Islet of Langerhans (tissue), 1 donor: ENCODE data around the gene ADCY7.

Experiments
- FAIRE-seq: peaks from one replicate; lab custom pipeline; 2011; peaks lifted over from hg19 to GRCh38; lab: Jason Lieb, UNC

The ADCY7 gene

DNA sequence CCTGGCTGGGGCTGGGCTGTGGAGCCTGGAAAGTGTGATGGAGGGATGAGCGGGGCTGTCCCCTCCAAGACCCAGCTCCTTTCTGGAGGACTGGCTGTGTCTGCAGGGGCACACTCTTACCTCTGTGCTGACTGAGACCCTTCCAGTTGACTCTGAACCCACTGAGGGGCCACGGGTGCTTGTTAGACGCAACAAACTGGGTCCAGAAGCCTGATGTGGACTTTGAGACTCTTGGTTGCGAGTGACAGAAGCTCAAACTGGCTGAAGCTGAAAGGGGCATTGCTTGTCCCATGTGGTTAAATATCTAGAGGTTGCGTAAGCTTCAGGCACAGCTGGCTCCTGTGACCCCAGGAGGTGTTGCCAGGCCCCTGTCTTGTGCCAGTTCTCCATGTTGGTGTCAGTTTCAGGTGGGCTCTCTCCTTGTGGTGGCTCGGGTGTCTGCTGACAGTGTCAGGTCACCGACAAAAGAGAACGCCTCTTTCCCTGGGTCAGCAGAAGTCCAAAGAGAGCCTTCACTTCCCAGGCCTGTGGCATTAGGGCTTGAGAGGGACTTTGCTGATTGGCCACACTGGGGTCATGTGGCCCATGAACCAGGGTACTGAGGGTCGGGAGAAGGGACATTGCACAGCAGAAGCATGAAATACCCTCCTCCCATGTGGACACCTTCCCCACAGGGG lies 16.7 kb downstream of the ADCY7 start:
- FAIRE-seq, result no peak

DNA sequence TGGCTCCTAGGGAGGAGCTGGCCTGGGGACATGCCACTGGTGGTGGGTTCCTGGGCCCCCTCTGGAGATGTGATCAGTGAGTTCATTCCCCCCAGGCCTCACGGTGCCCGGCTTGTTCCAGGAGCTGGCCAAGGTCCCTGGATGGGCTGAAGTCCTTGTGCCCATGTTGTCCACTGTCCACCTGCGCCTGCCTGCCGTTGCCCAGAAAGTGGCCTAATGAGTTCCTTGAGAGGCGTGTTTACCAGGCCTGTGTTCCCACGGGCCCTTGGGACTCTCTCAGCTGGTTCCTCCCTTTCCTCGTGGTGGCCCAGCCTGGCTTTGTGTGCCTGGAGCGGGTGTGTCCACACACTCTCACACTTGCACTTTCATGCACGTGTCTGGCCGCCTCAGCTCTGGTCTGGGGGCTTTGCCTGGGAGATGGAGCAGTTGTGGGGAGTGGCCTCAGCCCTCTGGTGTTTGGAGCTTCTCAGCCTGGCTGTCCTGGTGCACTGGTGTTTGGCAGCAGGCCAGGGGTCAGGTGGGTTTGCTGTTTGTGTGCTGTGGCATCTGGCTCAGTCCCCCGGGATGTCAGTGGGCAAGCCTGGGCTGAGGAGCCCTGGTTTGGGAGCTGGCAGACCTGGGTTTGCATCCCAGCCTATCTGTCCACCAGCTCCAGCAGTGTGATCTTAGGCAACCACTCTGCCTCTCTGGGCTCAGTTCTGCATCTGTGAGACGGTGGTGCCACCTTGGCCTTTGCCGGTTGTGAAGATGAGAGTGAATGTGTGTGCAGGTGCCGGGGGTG lies 18.0 kb downstream of the ADCY7 start:
- no peak for FAIRE-seq

DNA sequence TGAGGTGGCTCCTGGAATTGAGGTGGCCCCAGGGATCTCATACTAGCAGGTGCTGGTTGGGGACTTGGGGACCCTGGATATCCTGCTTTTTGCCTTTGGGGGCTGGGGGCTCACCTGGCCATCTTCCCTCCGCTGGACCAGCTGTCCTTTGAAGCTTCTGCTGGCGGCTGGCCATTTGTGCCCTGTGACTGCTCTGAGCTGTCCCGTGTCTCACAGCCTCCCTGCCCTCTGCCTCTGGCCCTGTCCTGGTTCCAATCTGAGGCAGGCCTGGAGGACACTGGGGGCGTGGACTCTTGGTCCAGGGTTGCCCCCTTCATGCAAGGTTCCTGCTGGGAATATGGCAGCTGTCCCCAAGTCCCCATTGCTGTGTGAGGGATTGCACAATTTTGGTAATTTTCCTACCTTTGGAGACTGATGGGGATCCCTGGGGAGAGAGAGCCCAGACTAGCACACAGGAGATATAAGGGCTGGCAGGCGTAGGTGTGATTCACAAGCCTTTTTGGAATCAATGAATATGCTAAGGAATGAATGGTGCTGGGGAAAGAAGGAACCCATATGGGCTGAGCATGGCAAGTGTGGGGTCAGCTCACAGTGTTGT lies 19.2 kb downstream of the ADCY7 start:
- no peak for FAIRE-seq

DNA sequence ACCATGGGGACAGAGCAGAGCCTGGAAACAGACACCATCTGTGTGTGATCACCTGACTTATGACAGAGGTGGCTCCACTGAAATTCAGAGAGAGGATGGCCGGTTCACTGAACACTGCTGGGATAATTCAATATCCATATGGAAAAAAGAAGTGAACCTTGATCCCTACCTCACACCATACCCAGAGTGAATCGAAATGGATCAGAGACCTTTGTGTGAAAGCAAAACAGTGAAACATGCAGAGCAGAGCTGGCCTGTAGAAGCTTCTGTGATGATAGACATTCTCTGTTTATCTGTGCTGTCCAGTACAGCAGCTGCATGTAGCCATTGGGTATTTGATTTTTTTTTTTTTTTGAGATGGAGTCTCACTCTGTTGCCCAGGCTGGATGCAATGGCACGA lies 20.3 kb downstream of the ADCY7 start:
- FAIRE-seq, result no peak

DNA sequence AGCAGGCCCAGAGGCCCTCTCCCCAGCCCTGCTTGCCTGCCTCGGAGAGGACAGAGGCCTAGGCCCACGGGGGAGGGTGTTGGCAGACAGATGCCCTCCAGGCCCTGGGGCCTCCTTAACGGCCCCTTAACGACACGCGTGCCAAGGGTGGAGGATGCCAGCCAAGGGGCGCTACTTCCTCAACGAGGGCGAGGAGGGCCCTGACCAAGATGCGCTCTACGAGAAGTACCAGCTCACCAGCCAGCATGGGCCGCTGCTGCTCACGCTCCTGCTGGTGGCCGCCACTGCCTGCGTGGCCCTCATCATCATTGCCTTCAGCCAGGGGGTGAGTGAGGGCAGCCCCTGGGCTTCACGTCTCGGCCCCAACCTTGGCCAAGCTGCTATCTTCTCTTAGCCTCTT lies 21.7 kb downstream of the ADCY7 start:
- FAIRE-seq, result no peak

DNA sequence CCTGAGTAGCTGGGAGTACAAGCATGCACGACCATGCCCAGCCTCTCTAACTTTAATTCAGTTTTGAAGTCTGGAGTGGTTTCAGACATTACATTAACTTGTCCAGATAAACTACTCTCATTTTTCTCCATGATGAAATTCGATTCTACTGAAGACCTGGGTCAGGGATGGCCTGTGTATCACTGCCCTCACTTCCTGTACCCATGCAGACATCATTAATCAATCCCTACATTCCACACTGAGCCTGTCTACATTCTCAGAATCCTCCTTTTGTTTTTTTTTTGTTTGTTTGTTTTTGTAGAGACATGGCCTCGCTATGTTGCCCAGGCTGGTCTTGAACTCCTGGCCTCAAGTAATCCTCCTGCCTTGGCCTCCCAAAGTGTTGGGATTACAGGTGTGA lies 22.6 kb downstream of the ADCY7 start:
- no peak for FAIRE-seq

DNA sequence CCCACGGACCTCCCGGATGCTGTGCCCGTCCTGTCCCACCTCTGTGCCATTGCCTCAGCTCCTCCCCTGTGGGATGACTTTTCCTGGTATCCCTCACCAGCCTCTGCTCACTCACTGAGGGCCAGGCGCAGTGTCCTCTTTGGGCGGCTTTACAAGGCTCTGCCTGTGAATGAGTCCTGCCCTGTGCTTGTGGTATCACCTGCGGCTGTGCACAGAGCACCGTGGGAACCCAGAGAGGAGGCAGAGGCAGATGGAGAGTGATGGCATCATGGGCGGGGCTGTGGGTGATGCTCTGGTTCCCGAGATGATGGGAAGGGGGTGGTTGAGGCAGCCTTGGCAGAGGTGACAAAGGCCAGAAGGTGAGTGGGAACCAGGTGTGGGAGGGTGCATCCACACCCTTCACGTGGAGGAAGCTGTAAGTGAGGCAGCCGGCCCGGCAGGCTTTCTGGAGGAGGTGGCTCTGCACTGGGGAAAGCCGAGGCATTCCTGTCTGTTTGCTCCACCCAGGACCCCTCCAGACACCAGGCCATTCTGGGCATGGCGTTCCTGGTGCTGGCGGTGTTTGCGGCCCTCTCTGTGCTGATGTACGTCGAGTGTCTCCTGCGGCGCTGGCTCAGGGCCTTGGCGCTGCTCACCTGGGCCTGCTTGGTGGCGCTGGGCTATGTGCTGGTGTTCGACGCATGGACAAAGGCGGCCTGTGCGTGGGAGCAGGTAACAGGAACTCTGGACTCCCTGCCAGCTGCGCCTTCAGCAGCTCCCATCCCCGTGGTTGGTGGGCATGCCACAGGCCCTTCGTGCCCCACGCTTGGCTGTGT lies 23.8 kb downstream of the ADCY7 start:
- no peak for FAIRE-seq

DNA sequence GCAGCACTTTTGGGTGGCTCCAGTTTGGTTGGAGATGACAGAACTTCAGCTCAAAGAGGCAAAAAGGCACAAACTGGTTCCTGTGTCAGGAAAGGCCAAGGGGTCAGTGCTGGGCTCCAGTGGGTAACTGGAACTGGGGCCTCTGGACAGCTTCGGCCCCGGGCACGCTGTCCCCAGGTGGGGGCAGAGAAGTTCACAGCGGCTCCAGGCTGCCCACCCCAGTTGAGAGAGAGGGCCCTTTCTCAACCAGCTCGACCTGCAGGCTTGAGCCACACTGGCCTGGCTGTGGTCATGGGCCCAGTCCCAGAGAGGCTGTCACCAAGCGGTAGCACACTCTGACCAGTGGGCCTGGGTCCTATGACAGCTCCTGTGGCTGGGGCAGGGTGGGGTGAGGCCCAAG lies 24.5 kb downstream of the ADCY7 start:
- no peak for FAIRE-seq

DNA sequence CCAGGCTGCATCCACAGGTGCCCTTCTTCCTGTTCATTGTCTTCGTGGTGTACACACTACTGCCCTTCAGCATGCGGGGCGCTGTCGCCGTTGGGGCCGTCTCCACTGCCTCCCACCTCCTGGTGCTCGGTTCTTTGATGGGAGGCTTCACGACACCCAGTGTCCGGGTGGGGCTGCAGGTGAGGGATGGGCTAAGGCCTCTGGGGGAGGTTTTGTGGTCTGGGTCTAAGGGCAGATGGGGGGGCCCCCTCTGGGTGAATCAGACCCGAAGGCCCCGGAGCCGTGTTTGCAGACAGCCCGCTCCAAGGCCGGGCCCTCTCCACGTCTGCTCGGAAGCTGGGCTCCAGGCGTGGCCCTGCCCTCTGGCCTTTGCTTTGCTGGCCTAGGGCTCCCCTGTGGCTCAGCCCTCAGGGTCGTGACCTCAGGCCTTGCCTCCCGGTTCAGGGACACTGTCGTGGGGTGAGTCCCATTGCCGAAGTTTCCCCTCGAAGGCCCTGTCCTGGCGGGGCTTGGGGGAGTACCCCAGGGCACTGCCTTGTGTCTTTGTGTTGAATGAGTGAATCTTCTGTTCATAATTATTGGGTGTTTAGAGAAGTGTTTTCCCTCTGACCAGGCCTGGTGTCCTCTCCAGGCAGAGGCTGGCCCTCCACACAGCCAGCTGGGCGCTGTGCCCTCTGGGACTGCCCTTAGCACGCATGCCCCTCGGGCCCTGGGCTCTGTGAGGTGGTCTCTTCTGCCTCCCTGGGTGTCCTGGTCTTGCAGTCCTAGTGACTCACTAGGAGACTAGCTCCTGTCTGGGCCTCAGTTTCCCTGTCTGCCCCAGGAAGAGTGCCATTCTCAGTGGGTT lies 25.6 kb downstream of the ADCY7 start:
- no peak for FAIRE-seq

DNA sequence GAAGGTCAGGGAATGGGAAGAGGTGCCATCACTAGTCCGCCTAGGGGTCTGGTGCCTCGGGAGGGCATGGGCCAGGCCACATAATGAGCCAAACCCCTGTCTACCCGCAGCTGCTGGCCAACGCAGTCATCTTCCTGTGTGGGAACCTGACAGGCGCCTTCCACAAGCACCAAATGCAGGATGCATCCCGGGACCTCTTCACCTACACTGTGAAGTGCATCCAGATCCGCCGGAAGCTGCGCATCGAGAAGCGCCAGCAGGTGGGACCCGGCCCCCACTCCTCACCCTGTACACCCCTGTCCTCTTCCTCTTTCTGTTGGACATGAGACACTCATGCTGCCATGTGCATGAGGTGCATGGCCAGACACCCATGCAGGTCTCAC lies 26.2 kb downstream of the ADCY7 start:
- FAIRE-seq, result no peak

DNA sequence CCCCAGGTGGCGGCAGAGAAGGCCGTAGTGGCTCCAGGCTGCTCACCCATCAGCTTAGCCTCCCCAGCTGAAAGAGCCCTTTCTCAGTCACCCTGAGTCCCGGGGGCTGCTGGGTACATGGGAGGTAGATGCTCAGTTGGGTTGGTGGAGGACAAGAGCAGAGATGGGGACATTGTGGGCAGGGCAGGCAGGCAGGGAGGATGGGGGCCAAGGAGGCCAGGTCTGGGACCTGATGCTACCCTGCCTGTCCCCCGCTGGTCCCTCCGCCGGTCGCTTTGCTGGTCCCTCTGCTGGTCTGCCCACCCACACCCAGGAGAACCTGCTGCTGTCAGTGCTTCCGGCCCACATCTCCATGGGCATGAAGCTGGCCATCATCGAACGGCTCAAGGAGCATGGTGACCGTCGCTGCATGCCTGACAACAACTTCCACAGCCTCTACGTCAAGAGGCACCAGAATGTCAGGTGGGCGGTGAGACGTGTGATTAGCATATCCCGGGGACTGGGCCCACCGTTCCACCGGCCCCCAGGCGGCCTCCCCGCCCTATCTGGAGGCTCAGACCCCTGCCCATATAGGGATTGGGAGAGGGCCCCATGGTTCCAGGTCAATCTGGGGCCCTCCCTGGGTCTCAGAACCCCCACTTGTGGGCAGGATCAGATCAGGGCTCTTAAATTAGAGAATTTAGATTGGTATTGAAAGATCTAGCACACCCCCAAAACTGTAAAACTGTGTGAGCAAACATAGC lies 26.9 kb downstream of the ADCY7 start:
- no peak for FAIRE-seq

DNA sequence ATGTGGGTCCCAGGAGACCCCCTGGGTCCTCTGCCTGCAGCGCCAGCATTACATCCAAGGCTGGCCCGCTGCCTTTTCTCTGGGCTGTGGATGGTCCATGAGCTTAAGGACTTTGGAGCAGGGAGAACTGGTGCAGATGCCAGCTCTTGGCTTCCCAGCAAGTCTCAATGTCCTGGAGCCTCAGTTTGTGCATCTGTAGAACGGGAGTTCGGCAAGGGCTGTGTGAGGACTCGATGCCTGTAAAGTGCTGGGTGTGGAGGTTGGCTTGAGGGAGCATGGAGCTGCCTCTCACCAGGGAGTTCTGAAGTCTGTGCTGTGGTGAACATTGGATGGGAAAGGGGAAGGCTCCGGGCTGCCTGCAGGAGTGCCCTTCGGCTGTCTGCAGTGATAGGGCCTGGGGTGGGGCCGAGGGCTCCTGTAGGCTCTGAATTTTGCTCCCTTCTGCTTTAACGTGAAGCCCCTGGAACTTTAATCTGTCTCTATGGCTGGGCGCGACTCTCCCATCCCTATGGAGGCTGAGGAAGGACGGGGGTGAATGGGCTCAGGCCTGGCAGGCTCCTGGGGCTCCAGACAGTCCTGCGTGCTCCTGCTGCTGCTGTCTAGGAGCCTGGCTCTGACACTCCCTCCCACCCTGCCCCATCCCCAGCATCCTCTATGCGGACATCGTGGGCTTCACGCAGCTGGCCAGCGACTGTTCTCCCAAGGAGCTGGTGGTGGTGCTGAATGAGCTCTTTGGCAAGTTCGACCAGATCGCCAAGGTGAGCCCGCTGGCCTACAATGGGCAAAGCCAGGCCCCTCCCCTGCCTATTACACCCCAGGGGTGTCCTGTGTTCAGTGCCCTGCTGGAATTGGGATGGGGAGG lies 27.9 kb downstream of the ADCY7 start:
- FAIRE-seq, result no peak

DNA sequence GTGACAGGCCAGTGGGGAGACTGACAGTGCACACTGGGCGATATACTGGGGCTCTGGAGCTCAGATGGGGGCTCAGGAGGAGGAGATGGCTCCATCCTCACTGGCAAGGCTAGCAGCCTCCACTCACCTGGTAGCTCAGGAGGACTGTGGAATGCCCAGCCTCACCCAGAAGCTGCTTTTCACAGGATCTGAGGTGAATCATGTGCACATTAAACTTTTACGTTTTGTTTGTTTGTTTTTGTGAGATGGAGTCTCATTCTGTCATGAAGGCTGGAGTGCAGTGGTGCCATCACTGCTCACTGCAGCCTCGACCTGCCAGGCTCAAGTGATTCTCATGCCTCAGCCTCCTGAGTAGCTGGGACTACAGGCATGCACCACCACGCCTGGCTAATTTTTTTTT lies 28.6 kb downstream of the ADCY7 start:
- no peak for FAIRE-seq

DNA sequence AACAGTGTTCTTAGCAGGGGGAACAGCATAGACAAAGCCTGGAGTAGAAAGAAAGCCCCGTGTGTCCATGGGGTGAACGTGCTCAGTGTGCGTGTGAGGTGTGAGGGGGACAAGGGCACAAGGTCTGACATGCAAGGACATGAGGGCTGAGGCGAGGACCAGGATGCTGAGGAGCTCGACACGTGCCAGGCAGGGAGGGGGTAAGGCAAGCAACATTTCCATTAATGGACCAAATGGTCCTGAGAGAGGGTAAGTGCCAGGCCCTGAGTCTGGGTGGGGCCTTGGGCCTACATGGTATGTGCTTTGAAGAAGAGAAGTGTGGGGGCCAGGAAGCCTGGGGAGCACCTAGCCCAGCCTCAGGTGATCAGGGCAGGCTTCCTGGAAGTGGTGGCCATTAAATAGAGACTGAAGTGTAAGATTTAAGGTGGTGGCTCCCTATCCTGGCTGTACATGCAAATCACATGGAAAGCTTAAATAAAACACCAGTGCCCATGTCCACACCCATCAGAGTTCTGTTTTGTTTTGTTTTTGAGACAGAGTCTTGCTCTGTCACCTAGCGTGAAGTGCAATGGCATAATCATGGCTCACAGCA lies 29.3 kb downstream of the ADCY7 start:
- no peak for FAIRE-seq

DNA sequence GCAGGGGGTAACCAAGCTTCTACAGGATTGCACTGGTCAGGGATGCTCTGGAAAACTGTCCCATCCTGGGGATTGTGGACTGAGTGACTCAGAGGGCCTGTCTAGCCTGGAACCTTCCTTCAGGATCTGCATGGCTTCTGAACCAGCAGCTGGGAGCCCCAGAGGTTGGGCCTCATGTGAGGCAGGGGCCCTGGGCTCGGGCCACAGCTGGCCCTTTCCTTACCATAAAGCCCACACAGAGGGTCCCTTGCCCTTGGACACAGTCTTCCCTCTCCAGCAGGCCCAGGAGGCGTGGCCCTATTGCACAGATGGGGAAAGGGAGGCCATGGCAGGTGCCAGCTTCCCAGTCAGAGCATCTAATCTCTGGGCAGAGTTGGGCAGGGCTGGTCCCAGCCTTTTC lies 30.5 kb downstream of the ADCY7 start:
- no peak for FAIRE-seq

DNA sequence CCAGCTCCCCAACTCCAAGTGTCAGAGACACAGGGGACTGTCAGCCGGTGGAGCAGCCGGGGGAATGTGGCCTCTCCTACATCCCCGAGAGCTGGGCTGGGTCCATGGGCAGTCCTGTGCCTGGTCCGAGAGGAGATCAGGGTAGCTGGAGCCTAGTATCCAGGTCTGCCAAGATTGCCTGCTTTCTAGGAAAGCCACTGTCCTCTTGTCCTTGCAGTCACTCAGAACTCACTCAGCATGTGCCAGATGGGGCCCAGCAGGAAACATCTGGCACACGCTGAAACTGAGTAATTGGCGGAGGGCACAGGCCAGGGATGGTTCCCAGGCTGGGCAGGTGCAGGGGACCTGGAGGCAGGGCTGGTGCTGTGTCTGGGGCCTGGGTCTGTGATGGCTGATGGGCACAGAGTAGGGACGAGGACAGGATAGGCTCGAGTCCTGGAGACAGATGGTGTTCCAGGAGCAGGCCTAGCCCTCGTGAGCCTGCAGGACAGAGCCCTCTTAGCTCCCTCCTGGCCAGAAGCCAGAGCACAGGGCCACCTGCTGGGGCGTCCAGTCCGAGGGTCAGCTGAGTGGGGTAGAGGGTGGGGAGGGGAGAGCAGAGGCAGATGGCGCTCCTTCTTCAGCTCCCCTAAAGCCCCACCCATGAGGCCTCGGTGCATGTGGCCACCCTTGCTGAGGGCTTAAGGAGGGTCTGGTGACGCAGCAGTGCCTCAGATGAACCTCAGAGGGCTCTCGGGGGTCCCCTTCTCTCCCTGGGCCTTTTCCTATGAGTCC lies 31.1 kb downstream of the ADCY7 start:
- FAIRE-seq, result no peak

DNA sequence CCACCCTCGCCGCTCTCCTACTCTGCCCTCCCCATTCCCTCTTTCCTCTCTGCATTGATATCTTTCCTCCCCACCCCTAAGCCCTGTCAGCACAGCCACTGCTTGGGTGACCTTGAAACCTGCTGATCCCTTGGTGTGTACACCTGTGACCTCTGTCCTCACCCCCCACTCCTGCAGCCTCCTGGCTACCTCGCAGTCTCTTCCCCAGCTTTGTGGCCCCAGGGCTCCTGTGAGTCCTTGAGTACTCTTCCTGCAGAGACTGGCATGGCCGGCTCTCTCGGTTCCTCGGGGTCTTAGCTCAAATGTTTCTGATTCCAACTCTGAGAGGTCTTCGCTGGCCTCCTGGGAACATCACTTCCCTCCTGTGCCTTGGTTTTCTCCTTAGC lies 31.7 kb downstream of the ADCY7 start:
- FAIRE-seq, result no peak

DNA sequence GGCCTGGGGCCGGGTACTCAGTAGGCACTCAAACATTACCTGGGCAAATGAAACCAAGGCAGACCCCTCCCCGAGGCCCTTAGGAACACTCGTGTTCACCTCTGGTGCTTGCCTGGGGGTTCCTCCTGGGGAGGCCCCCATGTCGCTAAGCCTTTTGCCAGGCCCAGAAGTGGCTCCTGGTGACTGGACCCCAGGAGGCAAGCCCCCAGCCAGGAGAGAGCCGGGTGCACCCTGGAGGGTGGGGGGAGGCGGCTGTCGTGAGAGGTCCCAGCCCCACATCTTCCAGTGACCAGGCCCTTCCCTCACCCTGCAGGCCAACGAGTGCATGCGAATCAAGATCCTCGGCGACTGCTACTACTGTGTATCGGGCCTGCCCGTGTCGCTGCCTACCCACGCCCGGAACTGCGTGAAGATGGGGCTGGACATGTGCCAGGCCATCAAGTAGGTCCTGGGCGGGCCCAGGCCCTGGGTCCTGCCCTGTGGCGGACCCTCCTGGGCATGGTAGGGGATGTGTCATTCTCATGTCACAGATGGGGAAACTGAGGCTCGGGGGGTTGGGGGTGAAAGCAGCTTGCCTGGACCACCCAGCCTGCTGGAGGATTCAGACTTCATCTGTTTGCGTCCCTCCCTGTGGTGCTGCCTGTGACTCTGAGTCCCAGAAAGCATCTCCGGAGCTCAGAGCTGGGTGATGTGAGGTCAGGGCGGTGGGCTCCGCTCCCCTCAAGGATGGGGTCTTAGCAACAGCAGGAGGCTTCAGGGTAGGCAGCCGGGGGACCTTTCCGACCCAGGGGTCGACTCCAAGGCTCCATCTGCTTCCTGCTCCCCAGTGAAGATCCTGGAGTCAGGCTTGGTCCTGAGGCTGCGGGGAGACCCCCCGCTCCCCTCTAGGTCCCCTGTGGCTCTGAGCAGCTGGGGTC lies 32.5 kb downstream of the ADCY7 start:
- FAIRE-seq, result no peak
